Hepatocyte (in vitro differentiated cells): ENCODE measurements around the gene PDXDC1.
"Not testable (repeated sequence)": the region's sequence is repeated elsewhere in the genome, so short reads cannot be mapped to it uniquely, and the experiment has no call there.

ENCODE experiments used
- EZH2 ChIP-seq: fragments of 200-600 bp; sonication (generic); IDR thresholded peaks from 2 replicates; pipeline ENCODE4 v1.6.1; 2016; ENCODE audit warnings: antibody characterized with exemption, mild to moderate bottlenecking, borderline replicate concordance
- EZH2phosphoT487 ChIP-seq: fragments of 200-600 bp; sonication (generic); IDR thresholded peaks from one replicate; pipeline ENCODE4 v1.6.1; 2018; ENCODE audit warnings: antibody characterized with exemption, mild to moderate bottlenecking, low read depth, moderate library complexity; ENCODE audit not compliant: unreplicated experiment, severe bottlenecking
- TF ChIP-seq, protein P1 (sequence below): fragments of 200-600 bp; sonication (generic); IDR thresholded peaks from 2 replicates; pipeline ENCODE4 v1.5.1; 2016; ENCODE audit warnings: antibody characterized with exemption, mild to moderate bottlenecking; ENCODE audit not compliant: poor library complexity

DNA sequence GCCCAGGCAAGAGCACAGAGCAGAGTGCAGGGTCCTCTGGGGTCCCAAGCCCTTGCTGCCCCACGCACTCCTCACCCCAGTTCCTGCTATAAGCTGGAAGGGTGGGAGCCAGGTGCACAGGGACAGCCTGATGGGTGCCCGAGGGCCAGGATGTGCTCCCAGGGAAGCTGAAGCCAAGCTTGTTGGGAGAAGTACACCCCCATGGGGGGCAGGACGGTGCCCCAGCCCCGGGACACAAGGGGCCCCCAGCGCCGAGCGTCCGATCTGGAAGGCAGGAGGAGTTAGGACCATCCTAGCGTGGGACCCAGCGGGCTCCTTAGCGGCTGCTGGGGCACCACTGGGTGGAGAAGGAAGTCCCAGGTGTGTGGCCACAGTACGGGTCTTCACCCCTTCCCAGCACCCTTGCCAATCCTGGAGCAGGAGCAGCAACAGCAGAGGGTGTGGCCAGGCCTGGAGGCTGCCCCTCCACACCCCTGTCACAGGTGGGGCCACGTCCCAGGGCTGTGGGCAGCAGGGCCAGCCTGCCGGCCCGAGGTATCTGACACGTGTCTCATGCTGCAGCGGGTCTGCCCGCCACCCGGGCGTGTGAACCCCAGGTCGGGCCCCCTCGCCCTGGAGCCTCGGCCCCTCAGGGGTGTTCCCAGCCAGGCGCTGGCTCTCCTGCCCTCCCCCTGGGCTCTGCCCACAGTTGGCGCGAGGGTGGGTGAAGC, 168.2 kb downstream of the PDXDC1 start:
- TF ChIP-seq, protein P1, sequence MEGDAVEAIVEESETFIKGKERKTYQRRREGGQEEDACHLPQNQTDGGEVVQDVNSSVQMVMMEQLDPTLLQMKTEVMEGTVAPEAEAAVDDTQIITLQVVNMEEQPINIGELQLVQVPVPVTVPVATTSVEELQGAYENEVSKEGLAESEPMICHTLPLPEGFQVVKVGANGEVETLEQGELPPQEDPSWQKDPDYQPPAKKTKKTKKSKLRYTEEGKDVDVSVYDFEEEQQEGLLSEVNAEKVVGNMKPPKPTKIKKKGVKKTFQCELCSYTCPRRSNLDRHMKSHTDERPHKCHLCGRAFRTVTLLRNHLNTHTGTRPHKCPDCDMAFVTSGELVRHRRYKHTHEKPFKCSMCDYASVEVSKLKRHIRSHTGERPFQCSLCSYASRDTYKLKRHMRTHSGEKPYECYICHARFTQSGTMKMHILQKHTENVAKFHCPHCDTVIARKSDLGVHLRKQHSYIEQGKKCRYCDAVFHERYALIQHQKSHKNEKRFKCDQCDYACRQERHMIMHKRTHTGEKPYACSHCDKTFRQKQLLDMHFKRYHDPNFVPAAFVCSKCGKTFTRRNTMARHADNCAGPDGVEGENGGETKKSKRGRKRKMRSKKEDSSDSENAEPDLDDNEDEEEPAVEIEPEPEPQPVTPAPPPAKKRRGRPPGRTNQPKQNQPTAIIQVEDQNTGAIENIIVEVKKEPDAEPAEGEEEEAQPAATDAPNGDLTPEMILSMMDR: not testable (repeated sequence)
- TF ChIP-seq EZH2phosphoT487, EZH2: not testable (repeated sequence)
